IMR-90 (cell line): Measurements from ENCODE around the gene SYTL3. TPM values are rescaled to one million over a fixed set of nuclear protein-coding genes. Genes with fewer than 3 reads are reported as not detected.
A peak's percentile ranks its signal among the peaks of the same experiment; 100 is the strongest.

Source experiments
- ATAC-seq: fragments of 200-7000 bp; cut with Tn5 transposase; 2 replicates; pipeline ENCODE4 v1.9.1; 2020; ENCODE audit warnings: low read depth, mild to moderate bottlenecking, moderate library complexity
- BruUV-seq: library from RNA; stranded (reverse); fragments of 400-500 nt; replicated peaks from 2 replicates; lab custom pipeline; 2021; lab: Mats Ljungman, UMichigan
- CTCF ChIA-PET: fragments of 300-600 bp; formaldehyde crosslinking; extraction: SDS; loops from one replicate; lab custom pipeline; 2021; ENCODE audit warnings: antibody characterized with exemption; lab: Yijun Ruan, JAX
- POLR2A ChIA-PET: fragments of 300-600 bp; sonication (Branson Sonifier 250); formaldehyde crosslinking; loops from one replicate; lab custom pipeline; 2022; ENCODE audit warnings: antibody characterized with exemption; ENCODE audit not compliant: unreplicated experiment; lab: Charles Lee
- DNase-seq: peaks from one replicate; pipeline ENCODE4 v3.0.0; 2013
- H2AFZ ChIP-seq: replicated peaks from 2 replicates; pipeline ENCODE3; 2013; ENCODE audit warnings: low read length, mild to moderate bottlenecking; ENCODE audit not compliant: poor library complexity
- H2AK5ac ChIP-seq: 2 replicates; pipeline ENCODE4 v1.6.1; 2013; ENCODE audit warnings: low read depth, low read length, inconsistent platforms
- H2AK9ac ChIP-seq: replicated peaks from 2 replicates; pipeline ENCODE3; 2013; ENCODE audit warnings: mild to moderate bottlenecking, low read depth, low read length, moderate library complexity; ENCODE audit not compliant: poor library complexity
- H2BK120ac ChIP-seq: 2 replicates; pipeline ENCODE4 v1.6.1; 2013; ENCODE audit warnings: low read depth, low read length, inconsistent platforms
- H2BK15ac ChIP-seq: 3 replicates; pipeline ENCODE4 v1.6.1; 2013; ENCODE audit warnings: low read depth, low read length, inconsistent platforms
- H2BK20ac ChIP-seq: 2 replicates; pipeline ENCODE4 v1.6.1; 2013; ENCODE audit warnings: low read depth, mild to moderate bottlenecking, inconsistent platforms, low read length, moderate library complexity
- H2BK5ac ChIP-seq: 2 replicates; pipeline ENCODE4 v1.6.1; 2013; ENCODE audit warnings: mild to moderate bottlenecking, low read depth, low read length, inconsistent platforms; ENCODE audit not compliant: poor library complexity, severe bottlenecking
- H3K14ac ChIP-seq: replicated peaks from 2 replicates; pipeline ENCODE4 v1.6.1; 2013; ENCODE audit warnings: low read depth, low read length, inconsistent platforms
- H3K18ac ChIP-seq: 2 replicates; pipeline ENCODE4 v1.6.1; 2013; ENCODE audit warnings: low read depth, low read length, control low read depth
- H3K23ac ChIP-seq: 2 replicates; pipeline ENCODE4 v1.6.1; 2013; ENCODE audit warnings: low read depth, low read length, inconsistent platforms
- H3K27ac ChIP-seq: 2 replicates; pipeline ENCODE4 v1.5.1; 2013; ENCODE audit warnings: mild to moderate bottlenecking, control low read depth, low read length; ENCODE audit not compliant: insufficient read depth
- H3K27me3 ChIP-seq: 2 replicates; pipeline ENCODE4 v1.6.1; 2013; ENCODE audit warnings: low read length; ENCODE audit not compliant: control insufficient read depth, insufficient read depth
- H3K36me3 ChIP-seq: 2 replicates; pipeline ENCODE4 v1.6.1; 2013; ENCODE audit warnings: low read length, mixed read lengths; ENCODE audit not compliant: control insufficient read depth, insufficient read depth
- H3K4ac ChIP-seq: 2 replicates; pipeline ENCODE4 v1.6.1; 2013; ENCODE audit warnings: low read depth, low read length, inconsistent platforms
- H3K4me1 ChIP-seq: 2 replicates; pipeline ENCODE4 v1.6.1; 2013; ENCODE audit warnings: low read length, mixed read lengths; ENCODE audit not compliant: control insufficient read depth, insufficient read depth
- H3K4me2 ChIP-seq: 2 replicates; pipeline ENCODE4 v1.6.1; 2013; ENCODE audit warnings: low read depth, mild to moderate bottlenecking, control low read depth, low read length, moderate library complexity
- H3K4me3 ChIP-seq: 2 replicates; pipeline ENCODE4 v1.5.1; 2013; ENCODE audit warnings: low read depth, mild to moderate bottlenecking, control low read depth, low read length, moderate library complexity; ENCODE audit not compliant: insufficient read depth
- H3K56ac ChIP-seq: 2 replicates; pipeline ENCODE4 v1.6.1; 2013; ENCODE audit warnings: low read length, inconsistent platforms; ENCODE audit not compliant: insufficient read depth; ENCODE audit errors: extremely low read depth
- H3K79me1 ChIP-seq, 2 experiments: 2 replicates each; pipeline ENCODE4 v1.6.1; 2013; ENCODE audit warnings: low read length in 2 of 2, inconsistent platforms in 1 of 2, low read depth in 1 of 2
- H3K9ac ChIP-seq: 2 replicates; pipeline ENCODE4 v1.6.1; 2013; ENCODE audit warnings: low read depth, low read length, control low read depth
- H3K9me1 ChIP-seq: 2 replicates; pipeline ENCODE4 v1.6.1; 2013; ENCODE audit warnings: low read length, inconsistent platforms; ENCODE audit not compliant: insufficient read depth
- H3K9me3 ChIP-seq: 2 replicates; pipeline ENCODE4 v1.6.1; 2013; ENCODE audit warnings: low read length; ENCODE audit not compliant: control insufficient read depth, insufficient read depth
- H4K20me1 ChIP-seq: 2 replicates; pipeline ENCODE4 v1.6.1; 2013; ENCODE audit warnings: low read length, inconsistent platforms; ENCODE audit not compliant: insufficient read depth
- H4K5ac ChIP-seq: 2 replicates; pipeline ENCODE4 v1.6.1; 2013; ENCODE audit warnings: mild to moderate bottlenecking, low read depth, low read length, control low read depth
- H4K8ac ChIP-seq, 2 experiments: 2 replicates each; pipeline ENCODE4 v1.6.1; 2013; ENCODE audit warnings: low read depth in 2 of 2, low read length in 2 of 2, control low read depth in 1 of 2, inconsistent platforms in 1 of 2
- H4K91ac ChIP-seq: 2 replicates; pipeline ENCODE4 v1.6.1; 2013; ENCODE audit warnings: low read depth, low read length, inconsistent platforms; ENCODE audit not compliant: insufficient read depth
- BHLHE40 ChIP-seq: fragments of 150-350 bp; IDR thresholded peaks from 2 replicates; pipeline ENCODE4 v1.6.1; 2016; ENCODE audit warnings: mild to moderate bottlenecking, low read depth, low read length
- CEBPB ChIP-seq: IDR thresholded peaks from 2 replicates; pipeline ENCODE4 v1.6.1; 2012; ENCODE audit warnings: low read depth, low read length, improper control_type of control experiment
- CHD1 ChIP-seq: IDR thresholded peaks from 2 replicates; pipeline ENCODE4 v1.6.1; 2012; ENCODE audit warnings: low read depth, low read length, improper control_type of control experiment
- FOS ChIP-seq: fragments of 150-350 bp; IDR thresholded peaks from 2 replicates; pipeline ENCODE4 v1.6.1; 2016; ENCODE audit warnings: low read depth, low read length
- RAD21 ChIP-seq: IDR thresholded peaks from 2 replicates; pipeline ENCODE4 v1.6.1; 2012; ENCODE audit warnings: low read length, improper control_type of control experiment
- RFX5 ChIP-seq: IDR thresholded peaks from 2 replicates; pipeline ENCODE4 v1.8.0; 2012; ENCODE audit warnings: low read depth, mild to moderate bottlenecking, low read length, moderate library complexity
- SMC3 ChIP-seq: fragments of 150-350 bp; IDR thresholded peaks from 2 replicates; pipeline ENCODE4 v1.6.1; 2016; ENCODE audit warnings: low read depth, mild to moderate bottlenecking, antibody characterized with exemption, low read length, moderate library complexity
- WGBS, 2 experiments: methylation state at CpG; one replicate each; pipeline versions ENCODE4 v1.1.5 to v1.1.7; 2013; ENCODE audit warnings: missing lambda C conversion rate in 2 of 2; ENCODE audit not compliant: insufficient read length in 1 of 2; ENCODE audit errors: extremely low coverage in 2 of 2; 5-methylcytosine and 5-hydroxymethylcytosine counted together
- dilution Hi-C: fragments of 300-500 bp; cut with HindIII; formaldehyde crosslinking; loops from one replicate; pipeline ENCODE4 v1.14.3; 2018; ENCODE audit warnings: low sequenced_read_pairs; ENCODE audit not compliant: unreplicated experiment
- in situ Hi-C: fragments of 300-500 bp; cut with MboI; formaldehyde crosslinking; loops from 3 replicates; pipeline ENCODE4 v1.14.3; 2019; ENCODE audit warnings: low sequenced_read_pairs, inconsistent platforms, mixed read lengths
- intact Hi-C: fragments of 100-400 bp; cut with micrococcal nuclease; formaldehyde crosslinking; loops from 2 replicates; pipeline ENCODE4 v1.10.0; 2022
- polyA plus RNA-seq, 3 experiments: library from polyadenylated mRNA; depleted of rRNA; stranded (reverse); fragments of >200 nt; gene quantifications; 2 replicates each; pipeline ENCODE4 v1.2.3, GENCODE V29; 2012; ENCODE audit warnings: low replicate concordance in 1 of 3
- total RNA-seq: library from RNA; depleted of rRNA; stranded (reverse); fragments of >200 nt; gene quantifications from 2 replicates; pipeline ENCODE4 v1.2.3, GENCODE V29; 2012
- TF ChIP-seq, protein P1 (sequence below): conservative IDR thresholded peaks from 2 replicates; pipeline ENCODE4 v1.5.1; 2012; ENCODE audit warnings: mild to moderate bottlenecking, low read depth, low read length, improper control_type of control experiment

SYTL3 gene
- total and polyA plus RNA-seq, 2 of the 4 experiments (the other 2 are of a cell fraction): 2.9 to 4.3 TPM

- no peak overlapping the region for H2BK15ac ChIP-seq
- POLR2A ChIA-PET: no interaction called here
- H3K18ac ChIP-seq: no peak overlapping the region
- no peak overlapping the region for H3K23ac ChIP-seq
- no peak overlapping the region for H3K4me2 ChIP-seq
- no peaks in the 10 kb centered on the region for H3K36me3 ChIP-seq
- H3K4ac ChIP-seq: no peak overlapping the region
- no peaks in the 10 kb centered on the region for H3K9me3 ChIP-seq
- H2BK120ac ChIP-seq: no peak overlapping the region
- H3K27ac ChIP-seq: no peak overlapping the region
- no peaks in the 10 kb centered on the region for H4K20me1 ChIP-seq
- dilution Hi-C loops: no loop called here
- H2AK5ac ChIP-seq: no peak overlapping the region
- no peaks in the 10 kb centered on the region for H3K27me3 ChIP-seq
- CTCF ChIA-PET: interaction anchor here (0.6 to 1.4 kb wide), 3 partner anchors 10 to 29 kb away, joined by 3 to 4 read pairs (median 3); no protein-coding TSS in a partner anchor
- no peak overlapping the region for H4K5ac ChIP-seq
- no peak overlapping the region for H4K8ac ChIP-seq
- H2BK5ac ChIP-seq: no peak overlapping the region
- intact Hi-C loops: loop anchor here (5.0 kb wide), 1 partner anchor 37 kb away; no protein-coding TSS in a partner anchor
- no peak for DNase-seq
- TF ChIP-seq, protein P1, sequence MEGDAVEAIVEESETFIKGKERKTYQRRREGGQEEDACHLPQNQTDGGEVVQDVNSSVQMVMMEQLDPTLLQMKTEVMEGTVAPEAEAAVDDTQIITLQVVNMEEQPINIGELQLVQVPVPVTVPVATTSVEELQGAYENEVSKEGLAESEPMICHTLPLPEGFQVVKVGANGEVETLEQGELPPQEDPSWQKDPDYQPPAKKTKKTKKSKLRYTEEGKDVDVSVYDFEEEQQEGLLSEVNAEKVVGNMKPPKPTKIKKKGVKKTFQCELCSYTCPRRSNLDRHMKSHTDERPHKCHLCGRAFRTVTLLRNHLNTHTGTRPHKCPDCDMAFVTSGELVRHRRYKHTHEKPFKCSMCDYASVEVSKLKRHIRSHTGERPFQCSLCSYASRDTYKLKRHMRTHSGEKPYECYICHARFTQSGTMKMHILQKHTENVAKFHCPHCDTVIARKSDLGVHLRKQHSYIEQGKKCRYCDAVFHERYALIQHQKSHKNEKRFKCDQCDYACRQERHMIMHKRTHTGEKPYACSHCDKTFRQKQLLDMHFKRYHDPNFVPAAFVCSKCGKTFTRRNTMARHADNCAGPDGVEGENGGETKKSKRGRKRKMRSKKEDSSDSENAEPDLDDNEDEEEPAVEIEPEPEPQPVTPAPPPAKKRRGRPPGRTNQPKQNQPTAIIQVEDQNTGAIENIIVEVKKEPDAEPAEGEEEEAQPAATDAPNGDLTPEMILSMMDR: peak; percentile 49
- no peak for TF ChIP-seq CHD1
- no peak for TF ChIP-seq RFX5
- TF ChIP-seq BHLHE40: no peak
- peak; percentile 40 for TF ChIP-seq RAD21
- peak; percentile 39 for TF ChIP-seq SMC3
- no peak for TF ChIP-seq FOS
- TF ChIP-seq CEBPB: no peak
- no peak overlapping the region for H3K9ac ChIP-seq
- no peak overlapping the region for H2AK9ac ChIP-seq
- BruUV-seq: no TSS peak
- no peak overlapping the region for H3K56ac ChIP-seq
- 0 out of 4 replicates have a peak, but pooled peaks cover 0 to 11% of the 10 kb centered on the region in 2 experiments for H3K79me1 ChIP-seq
- H4K91ac ChIP-seq: no peak overlapping the region
- H3K4me1 ChIP-seq: peaks cover 15% of the 10 kb centered on the region
- ATAC-seq: 0 out of 2 replicates have a peak, but pooled peaks have one; percentile 52
- no peak overlapping the region for H2AFZ ChIP-seq
- WGBS, 2 experiments: 86% methylated on average over 1 of the region's 10 CpGs; no CpG with 5 or more reads in 1 of the 2 experiments
- no peak overlapping the region for H2BK20ac ChIP-seq
- no peak overlapping the region for H3K4me3 ChIP-seq
- in situ Hi-C loops: no loop called here
- H3K14ac ChIP-seq: no peak overlapping the region
- peaks cover 8% of the 10 kb centered on the region for H3K9me1 ChIP-seq
Observed at GRCh38 chr6:158660333-158660754, 10.5 kb downstream of the SYTL3 start.
